Astrocyte of the spinal cord (primary cell): ENCODE data around the gene SLC19A1.
"Not testable (repeated sequence)": the region's sequence is repeated elsewhere in the genome, so short reads cannot be mapped to it uniquely, and the experiment has no call there.

ENCODE experiments used
- DNase-seq: peaks from one replicate; pipeline ENCODE4 v3.0.0; 2011; ENCODE audit warnings: low read depth, low spot score
- H3K4me3 ChIP-seq: 2 replicates; pipeline ENCODE4 v1.5.1; 2011; ENCODE audit warnings: low read depth, mild to moderate bottlenecking, low read length, moderate library complexity
- CTCF ChIP-seq: IDR thresholded peaks from 2 replicates; pipeline ENCODE4 v1.5.1; 2012; ENCODE audit warnings: low read depth, mild to moderate bottlenecking, low read length, inconsistent platforms
- in situ Hi-C: cut with HindIII; loops from 2 replicates; pipeline ENCODE4 v1.10.0; 2017; ENCODE audit warnings: low sequenced_read_pairs

SLC19A1 gene

GRCh38 chr21:45504021-45504515, 38.2 kb downstream of the SLC19A1 start:
- no peak for DNase-seq
- no peak for TF ChIP-seq CTCF
- no peak overlapping the region for H3K4me3 ChIP-seq
- in situ Hi-C loops = no loop called here

- in situ Hi-C loops, DNase-seq: not testable (repeated sequence)
Observed at GRCh38 chr21:45503226-45503625, 39.0 kb downstream of the SLC19A1 start.

GRCh38 chr21:45502600-45502999, 39.6 kb downstream of the SLC19A1 start:
- no peak overlapping the region for H3K4me3 ChIP-seq
- in situ Hi-C loops = no loop called here
- TF ChIP-seq CTCF = no peak
- DNase-seq = no peak

More at GRCh38 chr21:45503226-45503625, 39.0 kb downstream of the SLC19A1 start:
- not testable (repeated sequence) for H3K4me3 ChIP-seq

- TF ChIP-seq CTCF = no peak
- no peak overlapping the region for H3K4me3 ChIP-seq
- in situ Hi-C loops = no loop called here
- no peak for DNase-seq
Observed at GRCh38 chr21:45502006-45502345, 40.3 kb downstream of the SLC19A1 start.

GRCh38 chr21:45501081-45502005, 40.9 kb downstream of the SLC19A1 start:
- H3K4me3 ChIP-seq, in situ Hi-C loops, DNase-seq: not testable (repeated sequence)

GRCh38 chr21:45499970-45500577, 42.2 kb downstream of the SLC19A1 start:
- DNase-seq = no peak
- no peak for TF ChIP-seq CTCF
- no peak overlapping the region for H3K4me3 ChIP-seq
- in situ Hi-C loops = no loop called here

- H3K4me3 ChIP-seq = no peak overlapping the region
- TF ChIP-seq CTCF = no peak
- in situ Hi-C loops = no loop called here
- no peak for DNase-seq
Observed at GRCh38 chr21:45499201-45499750, 43.0 kb downstream of the SLC19A1 start.
